ENCODE measurements around the gene INSIG2.

Gene INSIG2

GRCh38 chr2:118088051-118089024 is at the start of gene INSIG2:
INSIG2 (plus strand) TSS chr2:118088471; CDS start chr2:118096557, 8,086 bp downstream.
- TF ChIP-seq YY1 (IDR thresholded peaks at IDR 0.05; ENCODE audit: low read depth), result no peak; the same call in none of the 2 replicates
- TF ChIP-seq TCF12 (IDR thresholded peaks at IDR 0.05; ENCODE audit: low read depth), result peak; percentile 53; the same call in 1 of the 2 replicates
- no peak for TF ChIP-seq EP300 (IDR thresholded peaks at IDR 0.05; ENCODE audit: borderline replicate concordance)
- TF ChIP-seq TEAD4 (IDR thresholded peaks at IDR 0.05), result no peak
- no peak for TF ChIP-seq RAD21 (IDR thresholded peaks at IDR 0.05; ENCODE audit: low read depth)
- peak; percentile 61 for TF ChIP-seq CREB1 (IDR thresholded peaks at IDR 0.05; ENCODE audit: low read depth)
- TF ChIP-seq TAF1 (IDR thresholded peaks at IDR 0.05; ENCODE audit: low read depth), result peak; percentile 60
- peak; percentile 85; the same call in 1 of the 2 replicates for TF ChIP-seq ZBTB7A (IDR thresholded peaks at IDR 0.05; ENCODE audit: low read depth)
- peak; percentile 47; the same call in 1 of the 2 replicates for TF ChIP-seq EGR1 (IDR thresholded peaks at IDR 0.05)
- peak; percentile 64; the same call in 1 of the 2 replicates for TF ChIP-seq MAX (IDR thresholded peaks at IDR 0.05)
- no peak for TF ChIP-seq REST (IDR thresholded peaks at IDR 0.05; ENCODE audit: low read depth)
- TF ChIP-seq USF1 (IDR thresholded peaks at IDR 0.05), result no peak

- TF ChIP-seq TCF12 (IDR thresholded peaks at IDR 0.05; ENCODE audit: low read depth) (no peak), FOXM1 (IDR thresholded peaks at IDR 0.05; ENCODE audit: borderline replicate concordance, low read depth) (no peak), EP300 (IDR thresholded peaks at IDR 0.05; ENCODE audit: borderline replicate concordance) (no peak), USF1 (IDR thresholded peaks at IDR 0.05) (no peak), RAD21 (IDR thresholded peaks at IDR 0.05; ENCODE audit: low read depth) (no peak), TAF1 (IDR thresholded peaks at IDR 0.05; ENCODE audit: low read depth) (no peak), CREB1 (IDR thresholded peaks at IDR 0.05; ENCODE audit: low read depth) (no peak), EGR1 (IDR thresholded peaks at IDR 0.05) (no peak), YY1 (IDR thresholded peaks at IDR 0.05; ENCODE audit: low read depth) (no peak), ZBTB7A (IDR thresholded peaks at IDR 0.05; ENCODE audit: low read depth) (no peak), CEBPB (IDR thresholded peaks at IDR 0.05) (no peak)
Measured at GRCh38 chr2:118040891-118041290, 47.4 kb upstream of the INSIG2 start.

- TF ChIP-seq USF1 (IDR thresholded peaks at IDR 0.05), result no peak
- no peak for TF ChIP-seq REST (IDR thresholded peaks at IDR 0.05; ENCODE audit: low read depth)
- TF ChIP-seq TCF12 (IDR thresholded peaks at IDR 0.05; ENCODE audit: low read depth), result no peak
- TF ChIP-seq ZBTB7A (IDR thresholded peaks at IDR 0.05; ENCODE audit: low read depth), result no peak
- no peak for TF ChIP-seq CREB1 (IDR thresholded peaks at IDR 0.05; ENCODE audit: low read depth)
- no peak for TF ChIP-seq TEAD4 (IDR thresholded peaks at IDR 0.05)
- no peak for TF ChIP-seq EGR1 (IDR thresholded peaks at IDR 0.05)
- TF ChIP-seq EP300 (IDR thresholded peaks at IDR 0.05; ENCODE audit: borderline replicate concordance), result no peak
- TF ChIP-seq TAF1 (IDR thresholded peaks at IDR 0.05; ENCODE audit: low read depth), result no peak
- no peak for TF ChIP-seq YY1 (IDR thresholded peaks at IDR 0.05; ENCODE audit: low read depth)
Measured at GRCh38 chr2:118044103-118044716, 44.1 kb upstream of the INSIG2 start.

GRCh38 chr2:118044854-118045253 is 43.4 kb upstream of the INSIG2 start:
- no peak for TF ChIP-seq REST (IDR thresholded peaks at IDR 0.05; ENCODE audit: low read depth)
- no peak for TF ChIP-seq MAX (IDR thresholded peaks at IDR 0.05)
- no peak for TF ChIP-seq YY1 (IDR thresholded peaks at IDR 0.05; ENCODE audit: low read depth)
- TF ChIP-seq EP300 (IDR thresholded peaks at IDR 0.05; ENCODE audit: borderline replicate concordance), result no peak
- no peak for TF ChIP-seq EGR1 (IDR thresholded peaks at IDR 0.05)
- no peak for TF ChIP-seq CREB1 (IDR thresholded peaks at IDR 0.05; ENCODE audit: low read depth)
- no peak for TF ChIP-seq TCF12 (IDR thresholded peaks at IDR 0.05; ENCODE audit: low read depth)
- TF ChIP-seq ZBTB7A (IDR thresholded peaks at IDR 0.05; ENCODE audit: low read depth), result no peak
- no peak for TF ChIP-seq TAF1 (IDR thresholded peaks at IDR 0.05; ENCODE audit: low read depth)
- no peak for TF ChIP-seq USF1 (IDR thresholded peaks at IDR 0.05)
- no peak for TF ChIP-seq RAD21 (IDR thresholded peaks at IDR 0.05; ENCODE audit: low read depth)
- TF ChIP-seq TEAD4 (IDR thresholded peaks at IDR 0.05), result no peak
- TF ChIP-seq CEBPB (IDR thresholded peaks at IDR 0.05), result no peak
- no peak for TF ChIP-seq FOXM1 (IDR thresholded peaks at IDR 0.05; ENCODE audit: borderline replicate concordance, low read depth)
- no peak for TF ChIP-seq NFIC (IDR thresholded peaks at IDR 0.05)

All from Ishikawa (cell line).